ENCODE results near the gene PTPN5. TPM values are rescaled to one million over a fixed set of nuclear protein-coding genes. Genes with fewer than 3 reads are reported as not detected.
"Not testable (repeated sequence)": the region's sequence is repeated elsewhere in the genome, so short reads cannot be mapped to it uniquely, and the experiment has no call there.

The PTPN5 gene
- not detected for total RNA-seq (2021; fragmentation: NEBNext Ultra II Directional; extraction: Animal tissue kit (Norgen Biotek cat#: 25700))
- long read RNA-seq: 0 reads

DNA sequence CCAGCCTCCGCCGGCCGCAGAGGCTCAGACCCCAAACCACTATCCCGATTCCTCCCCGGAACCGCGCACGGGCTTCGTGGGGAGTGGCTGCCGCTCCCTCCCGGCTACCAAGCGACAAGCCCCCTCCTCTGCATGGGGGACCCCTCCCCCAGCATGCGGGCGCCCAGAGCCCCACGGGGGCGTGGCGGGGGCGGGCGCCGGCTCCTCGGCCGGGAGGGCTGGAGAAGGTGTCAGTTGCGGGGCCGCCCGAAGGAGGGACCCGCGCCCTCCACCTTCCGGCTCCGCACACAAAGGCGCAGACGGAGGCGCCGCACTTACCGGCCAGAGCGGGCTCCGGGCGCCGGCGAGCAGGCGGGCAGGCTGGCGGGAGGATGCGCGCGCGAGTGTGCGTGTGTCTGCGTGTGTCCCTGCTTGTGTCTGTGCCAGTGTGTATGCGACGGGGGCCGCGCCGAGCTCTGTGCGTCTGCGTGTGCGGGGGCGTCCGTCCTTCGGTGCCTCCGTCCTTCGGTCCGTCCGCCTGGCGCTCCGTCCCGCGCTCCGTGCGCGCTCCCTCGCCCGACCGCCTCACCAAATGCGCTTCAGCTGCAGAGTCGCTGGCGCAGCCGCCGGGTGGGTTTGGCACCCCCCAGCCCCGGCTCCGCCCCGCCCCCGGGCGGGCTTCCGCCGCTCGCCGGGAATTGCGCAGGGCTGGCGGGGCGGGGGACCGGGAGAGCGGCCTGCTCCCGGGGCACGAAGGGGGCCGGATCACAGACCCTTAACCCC lies at the start of gene PTPN5:
PTPN5 (minus strand) TSS at position 592 of the 762 bp plus-strand sequence. CDS start 19,840 bp downstream, outside the sequence.
- H3K4me3 Mint-ChIP-seq: no peak within 1 kb of the TSS
- no peak within 1 kb of the TSS for H3K27ac Mint-ChIP-seq
- no peak for DNase-seq
- no peaks in the 10 kb centered on the region for H3K9me3 Mint-ChIP-seq
- H3K27me3 Mint-ChIP-seq (ENCODE audit: insufficient read depth): peaks cover 53% of the 10 kb centered on the region
- H3K4me1 Mint-ChIP-seq (ENCODE audit: low read depth): no peaks in the 10 kb centered on the region
- TF ChIP-seq, protein P1, sequence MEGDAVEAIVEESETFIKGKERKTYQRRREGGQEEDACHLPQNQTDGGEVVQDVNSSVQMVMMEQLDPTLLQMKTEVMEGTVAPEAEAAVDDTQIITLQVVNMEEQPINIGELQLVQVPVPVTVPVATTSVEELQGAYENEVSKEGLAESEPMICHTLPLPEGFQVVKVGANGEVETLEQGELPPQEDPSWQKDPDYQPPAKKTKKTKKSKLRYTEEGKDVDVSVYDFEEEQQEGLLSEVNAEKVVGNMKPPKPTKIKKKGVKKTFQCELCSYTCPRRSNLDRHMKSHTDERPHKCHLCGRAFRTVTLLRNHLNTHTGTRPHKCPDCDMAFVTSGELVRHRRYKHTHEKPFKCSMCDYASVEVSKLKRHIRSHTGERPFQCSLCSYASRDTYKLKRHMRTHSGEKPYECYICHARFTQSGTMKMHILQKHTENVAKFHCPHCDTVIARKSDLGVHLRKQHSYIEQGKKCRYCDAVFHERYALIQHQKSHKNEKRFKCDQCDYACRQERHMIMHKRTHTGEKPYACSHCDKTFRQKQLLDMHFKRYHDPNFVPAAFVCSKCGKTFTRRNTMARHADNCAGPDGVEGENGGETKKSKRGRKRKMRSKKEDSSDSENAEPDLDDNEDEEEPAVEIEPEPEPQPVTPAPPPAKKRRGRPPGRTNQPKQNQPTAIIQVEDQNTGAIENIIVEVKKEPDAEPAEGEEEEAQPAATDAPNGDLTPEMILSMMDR (IDR thresholded peaks at IDR 0.05): no peak
- H3K36me3 Mint-ChIP-seq (ENCODE audit: low read depth): no peaks in the 10 kb centered on the region

DNA sequence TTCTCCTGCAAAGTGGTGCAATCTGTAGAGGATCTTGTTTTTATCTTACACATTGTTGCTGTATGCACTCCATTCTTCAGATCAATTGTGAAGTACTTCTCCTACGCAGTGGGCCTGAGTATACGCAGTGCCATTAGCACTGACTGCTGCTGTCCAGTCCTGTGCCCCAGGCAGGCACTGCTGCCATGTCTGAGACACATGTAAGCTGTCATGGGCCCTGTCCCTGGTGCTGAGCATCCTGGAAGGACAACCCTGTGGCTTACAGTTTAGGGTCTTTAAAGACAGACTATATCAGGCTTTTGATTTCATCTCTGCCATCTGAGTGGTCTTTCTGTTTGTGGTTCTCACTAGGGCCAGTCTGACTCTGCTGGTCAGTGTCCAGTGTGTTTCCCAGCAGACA lies 44.8 kb upstream of the PTPN5 start:
- H3K27me3 Mint-ChIP-seq (ENCODE audit: insufficient read depth): peaks cover 2% of the 10 kb centered on the region; the same call in 1 of the 2 replicates
- peaks cover 12% of the 10 kb centered on the region for H3K9me3 Mint-ChIP-seq
- DNase-seq: peak; percentile 7
- H3K36me3 Mint-ChIP-seq (ENCODE audit: low read depth): no peaks in the 10 kb centered on the region
- H3K4me3 Mint-ChIP-seq: no peak overlapping the region
- no peaks in the 10 kb centered on the region for H3K4me1 Mint-ChIP-seq (ENCODE audit: low read depth)
- H3K27ac Mint-ChIP-seq: no peak overlapping the region
- TF ChIP-seq, protein P1 (IDR thresholded peaks at IDR 0.05): no peak

- Mint-ChIP-seq H3K4me1 (ENCODE audit: low read depth) (no peaks in the 10 kb centered on the region), H3K9me3 (peaks cover 4% of the 10 kb centered on the region), H3K36me3 (ENCODE audit: low read depth) (no peaks in the 10 kb centered on the region), H3K4me3 (no peak overlapping the region), H3K27ac (no peak overlapping the region), H3K27me3 (ENCODE audit: insufficient read depth) (peaks cover 2% of the 10 kb centered on the region; the same call in 1 of the 2 replicates)
- TF ChIP-seq, protein P1 (IDR thresholded peaks at IDR 0.05): no peak
- no peak for DNase-seq
Measured at GRCh38 chr11:18834754-18835466, 43.3 kb upstream of the PTPN5 start.

GRCh38 chr11:18820160-18820559 lies 28.6 kb upstream of the PTPN5 start:
- not testable (repeated sequence) for H3K27ac Mint-ChIP-seq; H3K4me3 Mint-ChIP-seq; H3K9me3 Mint-ChIP-seq; DNase-seq; H3K27me3 Mint-ChIP-seq (ENCODE audit: insufficient read depth); H3K36me3 Mint-ChIP-seq (ENCODE audit: low read depth)
- peaks cover 13% of the 10 kb centered on the region for H3K4me1 Mint-ChIP-seq (ENCODE audit: low read depth)

- H3K4me1 Mint-ChIP-seq (ENCODE audit: low read depth): no peaks in the 10 kb centered on the region
- no peaks in the 10 kb centered on the region for H3K9me3 Mint-ChIP-seq
- DNase-seq: no peak
- H3K27me3 Mint-ChIP-seq (ENCODE audit: insufficient read depth): peaks cover 16% of the 10 kb centered on the region
- H3K36me3 Mint-ChIP-seq (ENCODE audit: low read depth): no peaks in the 10 kb centered on the region
- H3K4me3 Mint-ChIP-seq: no peak overlapping the region
- TF ChIP-seq, protein P1 (IDR thresholded peaks at IDR 0.05): no peak
- no peak overlapping the region for H3K27ac Mint-ChIP-seq
Measured at GRCh38 chr11:18804199-18804999, 12.8 kb upstream of the PTPN5 start.
